ENCODE results near the gene CAMTA2.

The CAMTA2 gene

DNA sequence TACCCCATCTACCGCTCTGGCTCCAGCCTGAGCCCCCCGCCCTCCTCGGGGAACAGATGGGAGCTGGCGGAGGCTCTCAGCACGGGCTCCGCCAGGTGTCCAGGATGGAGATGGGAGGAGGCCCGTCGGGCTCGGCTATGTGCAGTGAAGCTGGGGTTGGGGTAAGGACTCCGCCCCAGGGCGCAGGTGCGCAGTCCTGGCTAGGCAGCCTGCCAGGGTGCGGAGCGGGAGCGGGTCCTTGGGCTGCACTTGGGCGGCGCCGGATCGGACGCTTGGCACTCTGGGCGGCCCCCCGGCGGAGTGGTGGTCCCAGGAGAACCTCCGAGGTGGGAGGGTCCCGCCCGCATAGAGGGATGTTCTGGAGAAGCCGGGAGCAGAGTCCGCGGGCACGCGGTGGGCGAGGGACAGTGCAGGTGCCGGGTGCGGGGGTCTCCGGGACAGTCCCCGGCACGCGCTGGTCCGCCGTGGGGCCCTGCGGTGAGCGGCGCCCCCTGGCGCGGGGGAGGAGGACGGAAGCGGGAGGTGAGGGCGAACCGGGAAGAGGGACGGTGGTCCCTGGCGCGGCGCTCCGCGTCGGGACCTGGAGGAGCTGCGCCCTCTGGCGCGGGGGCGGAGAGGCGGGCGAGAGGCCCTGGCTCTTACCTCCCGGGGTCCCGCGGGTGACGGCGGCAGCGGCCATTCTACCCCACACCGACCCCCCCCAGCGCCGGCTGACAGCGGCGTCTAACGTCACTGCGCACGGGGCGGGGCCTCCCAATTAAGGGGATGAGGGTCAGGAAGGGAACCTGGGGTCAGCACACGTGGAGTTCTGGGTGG, at the start of gene CAMTA2:
Gene CAMTA2, minus strand, starts transcription at position 725 of the 816 bp plus-strand sequence. CDS start 1,453 bp downstream, outside the sequence.
- TF ChIP-seq CTCF (IDR thresholded peaks at IDR 0.05; ENCODE audit: insufficient read depth, low read depth, low read length, missing control alignments) = peak; percentile 28
- peak within 1 kb of the TSS; percentile 73 for H3K4me3 ChIP-seq (ENCODE audit: low read length)

GRCh38 chr17:5035315-5035714, 47.8 kb upstream of the CAMTA2 start, which contains the start of gene SLC52A1:
Gene SLC52A1, minus strand, starts transcription at chr17:5035426. Its CDS starts 820 bp downstream, at chr17:5034606.
- peak within 1 kb of the TSS; percentile 38 for H3K4me3 ChIP-seq (ENCODE audit: low read length)
- peak; percentile 43 for DNase-seq (ENCODE audit: low read depth)
- no peak for TF ChIP-seq CTCF (IDR thresholded peaks at IDR 0.05; ENCODE audit: insufficient read depth, low read depth, low read length, missing control alignments)

More for the DNA sequence above, at the start of gene CAMTA2:
- DNase-seq (ENCODE audit: low read depth) = peak; percentile 64

GRCh38 chr17:5034651-5035050, 47.2 kb upstream of the CAMTA2 start:
- TF ChIP-seq CTCF (IDR thresholded peaks at IDR 0.05; ENCODE audit: insufficient read depth, low read depth, low read length, missing control alignments) = no peak
- no peak overlapping the region for H3K4me3 ChIP-seq (ENCODE audit: low read length)
- DNase-seq (ENCODE audit: low read depth) = no peak

GRCh38 chr17:5034063-5034462, 46.6 kb upstream of the CAMTA2 start:
- TF ChIP-seq CTCF (IDR thresholded peaks at IDR 0.05; ENCODE audit: insufficient read depth, low read depth, low read length, missing control alignments) = no peak
- H3K4me3 ChIP-seq (ENCODE audit: low read length) = no peak overlapping the region
- no peak for DNase-seq (ENCODE audit: low read depth)

DNA sequence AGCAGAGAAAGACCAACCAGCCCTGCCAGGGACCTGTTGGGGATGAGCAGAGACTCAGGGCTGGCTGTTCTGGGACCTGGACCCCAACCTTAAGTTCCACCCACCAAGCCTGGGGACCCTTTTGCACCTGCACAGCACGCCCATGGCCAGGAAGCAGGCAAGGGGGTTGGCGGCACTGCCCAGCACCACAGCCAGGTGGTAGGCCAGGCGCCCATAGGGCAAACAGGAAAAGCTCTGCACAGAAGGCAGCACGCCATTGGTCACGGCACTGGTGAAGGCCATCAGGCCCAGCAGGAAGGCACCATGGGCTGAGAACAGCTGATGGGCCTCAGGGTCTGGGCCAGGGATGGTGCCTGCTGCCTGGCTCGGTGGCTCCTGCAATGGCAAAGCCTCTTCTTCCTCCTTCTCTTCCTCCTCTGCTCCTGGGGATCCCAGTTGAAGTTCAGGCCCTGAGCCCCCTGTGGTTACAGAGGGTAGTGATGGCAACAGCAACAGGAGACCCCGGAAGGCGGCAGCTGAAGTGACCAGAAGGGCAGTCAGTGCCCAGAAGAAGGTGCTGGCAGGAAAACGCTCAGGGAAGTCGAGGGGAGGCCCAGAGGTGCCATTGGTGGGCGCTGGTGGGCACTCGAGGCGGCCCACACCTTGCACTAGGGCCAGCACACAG, 46.0 kb upstream of the CAMTA2 start:
- no peak for DNase-seq (ENCODE audit: low read depth)
- no peak for TF ChIP-seq CTCF (IDR thresholded peaks at IDR 0.05; ENCODE audit: insufficient read depth, low read depth, low read length, missing control alignments)
- no peak overlapping the region for H3K4me3 ChIP-seq (ENCODE audit: low read length)

- no peak for DNase-seq (ENCODE audit: low read depth)
- TF ChIP-seq CTCF (IDR thresholded peaks at IDR 0.05; ENCODE audit: insufficient read depth, low read depth, low read length, missing control alignments) = no peak
- no peak overlapping the region for H3K4me3 ChIP-seq (ENCODE audit: low read length)
These were observed 45.4 kb upstream of the CAMTA2 start for GRCh38 chr17:5032865-5033264.

Measured in epithelial cell of esophagus (primary cell).